OCI-LY3 (cell line): Measurements from ENCODE around the gene OR8H2.

Experiments
- CTCF ChIP-seq: fragments of 200-600, 300-600 bp; sonication (generic); IDR thresholded peaks from 2 replicates; pipeline ENCODE4 v1.5.1; 2014; ENCODE audit warnings: antibody characterized with exemption, low read length, low read depth
- EZH2phosphoT487 ChIP-seq: fragments of 200-600 bp; shearing (Covaris generic); IDR thresholded peaks from 2 replicates; pipeline ENCODE4 v1.6.1; 2018; ENCODE audit warnings: antibody characterized with exemption, mixed run types, low read depth

- TF ChIP-seq CTCF (no peak), EZH2phosphoT487 (no peak)
These were observed 47.9 kb downstream of the OR8H2 start for GRCh38 chr11:56151376-56151775.
